AG04450 (cell line): ENCODE measurements around the gene ELOVL3. TPM values are rescaled to one million over a fixed set of nuclear protein-coding genes. Genes with fewer than 3 reads are reported as not detected.

ENCODE experiments used
- CTCF ChIA-PET: fragments of 300-600, 350-600 bp; formaldehyde crosslinking; extraction: SDS; loops from one replicate; lab custom pipeline; 2022; ENCODE audit warnings: antibody characterized with exemption, inconsistent platforms; lab: Charles Lee
- POLR2A ChIA-PET: fragments of 350-600 bp; formaldehyde crosslinking; extraction: SDS; loops from one replicate; lab custom pipeline; 2021; ENCODE audit warnings: antibody characterized with exemption, inconsistent platforms; lab: Yijun Ruan, JAX
- DNase-seq: peaks from one replicate; pipeline ENCODE4 v3.0.0-alpha.2; 2011; ENCODE audit warnings: low read depth, low spot score
- H3K27ac ChIP-seq: one replicate; pipeline ENCODE4 v1.5.1; 2012; ENCODE audit warnings: low read depth, low read length, control low read depth
- H3K27me3 ChIP-seq: one replicate; pipeline ENCODE4 v1.6.0; 2012; ENCODE audit warnings: low read length; ENCODE audit not compliant: control insufficient read depth, insufficient read depth
- H3K4me3 ChIP-seq: 2 replicates; pipeline ENCODE4 v1.5.1; 2011; ENCODE audit warnings: mild to moderate bottlenecking, low read depth, low read length, control low read depth
- H3K9me3 ChIP-seq: 2 replicates; pipeline ENCODE4 v1.5.1; 2012; ENCODE audit warnings: low read length; ENCODE audit not compliant: control insufficient read depth, insufficient read depth
- polyA plus RNA-seq: library from polyadenylated mRNA; depleted of rRNA; stranded (reverse); fragments of >200 nt; gene quantifications from 2 replicates; pipeline ENCODE4 v1.2.3, GENCODE V29; 2011
- TF ChIP-seq, protein P1 (sequence below): IDR thresholded peaks from 2 replicates; pipeline ENCODE4 v1.5.1; 2011; ENCODE audit warnings: low read depth, low read length, control low read depth, inconsistent platforms

ELOVL3 gene
- polyA plus RNA-seq, 1 experiment, result 0.16 TPM

DNA sequence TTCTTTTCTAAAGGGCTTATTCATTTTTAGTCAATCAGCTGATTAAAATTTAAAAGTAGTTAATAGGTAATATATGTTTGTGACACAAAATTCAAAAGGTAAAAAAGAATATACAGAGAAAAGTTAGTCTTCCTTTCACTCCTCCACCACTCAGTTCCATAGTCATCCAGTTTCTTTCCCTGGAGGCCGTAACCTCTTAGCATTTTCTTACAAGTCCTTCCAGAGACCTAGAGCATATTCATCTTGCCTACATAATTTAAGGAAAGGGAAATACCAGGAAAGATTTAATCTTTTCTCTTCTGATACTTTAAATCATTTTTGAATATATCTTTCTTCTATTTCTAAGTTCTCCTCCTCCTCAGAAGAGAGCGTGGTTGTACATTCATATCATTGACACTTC lies 29.3 kb downstream of the ELOVL3 start:
- CTCF ChIA-PET, result interaction anchor here (3.4 kb wide), 1 partner anchor 24 kb away, joined by 13 read pairs; no protein-coding TSS in a partner anchor

GRCh38 chr10:102261196-102261595 lies 35.1 kb downstream of the ELOVL3 start:
- no peaks in the 10 kb centered on the region for H3K27me3 ChIP-seq
- TF ChIP-seq, protein P1, sequence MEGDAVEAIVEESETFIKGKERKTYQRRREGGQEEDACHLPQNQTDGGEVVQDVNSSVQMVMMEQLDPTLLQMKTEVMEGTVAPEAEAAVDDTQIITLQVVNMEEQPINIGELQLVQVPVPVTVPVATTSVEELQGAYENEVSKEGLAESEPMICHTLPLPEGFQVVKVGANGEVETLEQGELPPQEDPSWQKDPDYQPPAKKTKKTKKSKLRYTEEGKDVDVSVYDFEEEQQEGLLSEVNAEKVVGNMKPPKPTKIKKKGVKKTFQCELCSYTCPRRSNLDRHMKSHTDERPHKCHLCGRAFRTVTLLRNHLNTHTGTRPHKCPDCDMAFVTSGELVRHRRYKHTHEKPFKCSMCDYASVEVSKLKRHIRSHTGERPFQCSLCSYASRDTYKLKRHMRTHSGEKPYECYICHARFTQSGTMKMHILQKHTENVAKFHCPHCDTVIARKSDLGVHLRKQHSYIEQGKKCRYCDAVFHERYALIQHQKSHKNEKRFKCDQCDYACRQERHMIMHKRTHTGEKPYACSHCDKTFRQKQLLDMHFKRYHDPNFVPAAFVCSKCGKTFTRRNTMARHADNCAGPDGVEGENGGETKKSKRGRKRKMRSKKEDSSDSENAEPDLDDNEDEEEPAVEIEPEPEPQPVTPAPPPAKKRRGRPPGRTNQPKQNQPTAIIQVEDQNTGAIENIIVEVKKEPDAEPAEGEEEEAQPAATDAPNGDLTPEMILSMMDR, result no peak
- H3K27ac ChIP-seq, result no peak overlapping the region
- POLR2A ChIA-PET, result no interaction called here
- no peak overlapping the region for H3K4me3 ChIP-seq
- no peaks in the 10 kb centered on the region for H3K9me3 ChIP-seq
- no peak for DNase-seq
- CTCF ChIA-PET, result interaction anchor here (1.4 to 2.1 kb wide), 3 partner anchors 32 to 91 kb away, joined by 4 to 7 read pairs (median 5); no protein-coding TSS in a partner anchor

More for the DNA sequence above, 29.3 kb downstream of the ELOVL3 start:
- H3K9me3 ChIP-seq, result no peaks in the 10 kb centered on the region
- H3K4me3 ChIP-seq, result no peak overlapping the region
- no peak for DNase-seq
- no peak overlapping the region for H3K27ac ChIP-seq
- H3K27me3 ChIP-seq, result no peaks in the 10 kb centered on the region
- TF ChIP-seq, protein P1, result no peak
- POLR2A ChIA-PET, result no interaction called here

GRCh38 chr10:102261842-102262241 lies 35.7 kb downstream of the ELOVL3 start:
- no peak overlapping the region for H3K27ac ChIP-seq
- TF ChIP-seq, protein P1, result no peak
- ChIA-PET CTCF (interaction anchor here (1.4 to 2.1 kb wide), 3 partner anchors 32 to 90 kb away, joined by 4 to 7 read pairs (median 5); no protein-coding TSS in a partner anchor), POLR2A (no interaction called here)
- H3K4me3 ChIP-seq, result no peak overlapping the region
- H3K9me3 ChIP-seq, result no peaks in the 10 kb centered on the region
- no peaks in the 10 kb centered on the region for H3K27me3 ChIP-seq
- DNase-seq, result no peak

- TF ChIP-seq, protein P1, result no peak
- ChIA-PET CTCF (interaction anchor here (0.5 to 1.9 kb wide), 3 partner anchors 9 to 137 kb away, joined by 3 to 7 read pairs (median 4); no protein-coding TSS in a partner anchor), POLR2A (interaction anchor here (0.7 kb wide), 1 partner anchor 208 kb away, joined by 3 read pairs; no protein-coding TSS in a partner anchor)
- H3K9me3 ChIP-seq, result no peaks in the 10 kb centered on the region
- H3K27ac ChIP-seq, result no peak overlapping the region
- no peaks in the 10 kb centered on the region for H3K27me3 ChIP-seq
- DNase-seq, result no peak
- no peak overlapping the region for H3K4me3 ChIP-seq
Observed at GRCh38 chr10:102262744-102263370, 36.8 kb downstream of the ELOVL3 start.

DNA sequence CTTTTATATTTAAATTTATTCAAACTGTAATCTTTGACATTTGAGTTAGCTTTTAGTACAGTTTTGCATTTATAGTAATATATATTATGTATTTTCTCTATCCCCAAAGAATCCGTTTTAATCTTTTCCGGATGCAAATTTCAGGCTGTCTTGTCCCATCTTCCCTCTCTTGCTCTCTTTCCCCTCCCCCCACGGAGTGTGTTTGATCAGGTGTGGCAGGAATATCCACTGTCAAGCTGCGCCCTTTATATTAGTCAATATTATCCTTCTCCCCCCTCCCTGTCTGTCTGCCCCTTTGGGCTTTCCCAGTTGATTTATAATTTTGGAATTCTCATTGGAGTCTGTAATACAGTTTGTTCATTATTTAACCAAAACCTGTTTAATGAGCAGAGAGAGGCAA lies 38.3 kb downstream of the ELOVL3 start:
- TF ChIP-seq, protein P1, result no peak
- ChIA-PET CTCF (no interaction called here), POLR2A (interaction anchor here (0.6 to 0.7 kb wide), 2 partner anchors 15 to 136 kb away, joined by 3 to 5 read pairs; no protein-coding TSS in a partner anchor)

More for the DNA sequence above, 38.3 kb downstream of the ELOVL3 start:
- no peak for DNase-seq
- Histone ChIP-seq H3K27ac (no peak overlapping the region), H3K27me3 (no peaks in the 10 kb centered on the region), H3K4me3 (no peak overlapping the region), H3K9me3 (no peaks in the 10 kb centered on the region)
